Measurements from ENCODE around the gene ZRANB1. TPM values are rescaled to one million over a fixed set of nuclear protein-coding genes. Genes with fewer than 3 reads are reported as not detected.

ZRANB1 gene
- total RNA-seq, 2 experiments from 2014 or later: 10.1 to 11.1 TPM

DNA sequence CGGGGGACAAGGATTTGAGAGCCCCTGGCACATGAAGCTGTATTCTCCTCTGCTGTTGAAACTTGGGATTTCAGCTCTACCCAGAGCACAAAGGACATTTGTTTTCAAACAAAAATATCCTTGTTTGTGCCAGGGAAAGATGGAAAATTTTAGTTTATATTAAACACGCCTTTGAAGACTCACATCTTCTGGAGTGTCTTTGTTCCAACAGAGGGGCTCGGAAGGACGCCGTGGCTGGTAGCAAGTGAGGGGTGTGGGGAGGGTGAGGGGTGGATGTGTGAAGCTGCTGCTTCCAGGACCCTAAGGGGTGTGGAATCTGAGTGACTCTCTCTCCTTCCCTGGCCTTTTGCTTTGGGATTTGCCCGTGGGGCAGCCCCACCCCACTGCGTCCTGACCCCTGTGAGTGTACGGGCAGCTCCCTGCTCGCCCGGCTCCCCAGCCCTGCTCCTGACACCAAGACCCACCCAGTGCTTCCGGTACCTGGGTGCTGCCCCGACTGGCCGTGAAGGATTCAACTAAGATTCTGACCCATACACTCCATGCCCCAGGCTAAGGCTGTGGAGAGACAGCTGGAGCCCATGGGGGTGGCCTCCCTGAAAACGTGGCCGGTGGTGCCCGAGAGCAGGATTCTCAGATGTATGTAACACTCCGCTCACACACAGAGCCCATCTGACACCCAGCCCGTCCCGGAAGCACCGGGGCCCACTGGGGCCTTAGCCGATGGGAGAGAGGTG, 59.6 kb downstream of the ZRANB1 start:
- no peak overlapping the region for H3K27ac Mint-ChIP-seq
- no peak for DNase-seq
- no peaks in the 10 kb centered on the region for H3K36me3 Mint-ChIP-seq (ENCODE audit: low read depth)
- H3K9me3 Mint-ChIP-seq: no peaks in the 10 kb centered on the region
- H3K4me3 Mint-ChIP-seq: no peak overlapping the region
- H3K27me3 Mint-ChIP-seq: no peaks in the 10 kb centered on the region
- ChIA-PET CTCF (interaction anchor here (0.8 kb wide), 1 partner anchor 86 kb away, joined by 3 read pairs; no protein-coding TSS in a partner anchor), POLR2A (interaction anchor here (0.6 kb wide), 1 partner anchor 131 kb away, joined by 4 read pairs; no protein-coding TSS in a partner anchor)
- H3K4me1 Mint-ChIP-seq: no peaks in the 10 kb centered on the region

DNA sequence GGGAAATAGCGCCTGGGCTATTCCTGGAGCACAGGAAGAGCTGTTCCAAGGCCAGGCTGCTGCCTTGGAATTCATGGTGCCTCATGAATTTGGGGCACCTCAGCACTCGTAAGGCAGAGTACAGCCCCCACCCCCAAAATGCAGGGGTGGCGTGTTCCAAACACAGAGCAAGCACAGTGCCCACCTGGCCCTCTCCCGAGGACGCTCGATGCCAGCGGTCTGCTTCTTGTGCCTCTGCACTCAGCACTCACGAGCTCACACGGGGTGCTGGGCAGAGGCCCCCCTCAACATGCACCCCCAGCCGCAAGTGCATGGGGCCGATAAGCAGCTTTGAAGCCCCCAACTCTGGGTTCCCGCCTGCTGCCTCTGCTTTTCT, 60.1 kb downstream of the ZRANB1 start:
- H3K36me3 Mint-ChIP-seq (ENCODE audit: low read depth): no peaks in the 10 kb centered on the region
- H3K4me3 Mint-ChIP-seq: no peak overlapping the region
- POLR2A ChIA-PET: interaction anchor here (0.6 kb wide), 1 partner anchor 131 kb away, joined by 4 read pairs; no protein-coding TSS in a partner anchor
- H3K27ac Mint-ChIP-seq: no peak overlapping the region
- no peak for DNase-seq
- no peaks in the 10 kb centered on the region for H3K9me3 Mint-ChIP-seq
- H3K4me1 Mint-ChIP-seq: no peaks in the 10 kb centered on the region
- H3K27me3 Mint-ChIP-seq: no peaks in the 10 kb centered on the region
- CTCF ChIA-PET: interaction anchor here (0.8 kb wide), 1 partner anchor 86 kb away, joined by 3 read pairs; no protein-coding TSS in a partner anchor

DNA sequence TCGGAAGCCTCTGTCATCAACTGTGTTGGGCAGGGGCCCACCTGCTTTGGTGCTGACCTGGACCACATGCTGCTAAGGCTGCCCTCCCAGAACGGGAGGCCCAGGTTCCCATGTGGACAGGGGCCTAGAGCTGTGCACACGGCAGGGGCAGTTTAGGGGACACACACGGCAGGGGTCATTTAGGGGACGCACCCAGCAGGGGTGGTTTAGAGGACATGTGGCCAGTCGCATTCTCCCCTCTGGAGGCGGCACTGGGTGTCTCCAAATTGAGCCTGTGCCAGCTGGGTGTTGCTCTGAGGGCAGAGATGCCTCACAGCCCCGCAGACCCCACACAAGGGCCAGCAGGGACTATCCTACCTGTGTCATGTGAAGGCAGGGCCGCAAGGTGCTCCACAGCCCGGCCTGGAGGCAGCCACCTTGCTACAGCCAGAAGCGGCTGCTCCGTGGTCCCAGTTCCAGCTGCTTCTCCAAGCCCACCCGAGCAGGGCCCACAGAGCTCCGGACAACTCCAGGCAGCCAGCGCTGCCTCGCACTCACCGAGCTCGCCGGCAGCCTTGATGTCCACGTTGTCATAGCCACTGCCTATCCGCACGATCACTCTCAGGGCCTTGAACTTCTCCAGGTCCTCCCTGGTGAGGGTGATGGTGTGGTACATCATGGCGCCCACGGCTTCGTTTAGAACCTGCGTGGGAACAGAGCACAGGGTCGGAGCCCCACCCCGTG, 60.7 kb downstream of the ZRANB1 start:
- no peak overlapping the region for H3K27ac Mint-ChIP-seq
- POLR2A ChIA-PET: interaction anchor here (0.6 kb wide), 1 partner anchor 132 kb away, joined by 4 read pairs; no protein-coding TSS in a partner anchor
- DNase-seq: no peak
- H3K4me1 Mint-ChIP-seq: no peaks in the 10 kb centered on the region
- H3K36me3 Mint-ChIP-seq (ENCODE audit: low read depth): no peaks in the 10 kb centered on the region
- no peak overlapping the region for H3K4me3 Mint-ChIP-seq
- no peaks in the 10 kb centered on the region for H3K27me3 Mint-ChIP-seq
- CTCF ChIA-PET: interaction anchor here (0.8 kb wide), 1 partner anchor 87 kb away, joined by 3 read pairs; no protein-coding TSS in a partner anchor
- H3K9me3 Mint-ChIP-seq: no peaks in the 10 kb centered on the region

DNA sequence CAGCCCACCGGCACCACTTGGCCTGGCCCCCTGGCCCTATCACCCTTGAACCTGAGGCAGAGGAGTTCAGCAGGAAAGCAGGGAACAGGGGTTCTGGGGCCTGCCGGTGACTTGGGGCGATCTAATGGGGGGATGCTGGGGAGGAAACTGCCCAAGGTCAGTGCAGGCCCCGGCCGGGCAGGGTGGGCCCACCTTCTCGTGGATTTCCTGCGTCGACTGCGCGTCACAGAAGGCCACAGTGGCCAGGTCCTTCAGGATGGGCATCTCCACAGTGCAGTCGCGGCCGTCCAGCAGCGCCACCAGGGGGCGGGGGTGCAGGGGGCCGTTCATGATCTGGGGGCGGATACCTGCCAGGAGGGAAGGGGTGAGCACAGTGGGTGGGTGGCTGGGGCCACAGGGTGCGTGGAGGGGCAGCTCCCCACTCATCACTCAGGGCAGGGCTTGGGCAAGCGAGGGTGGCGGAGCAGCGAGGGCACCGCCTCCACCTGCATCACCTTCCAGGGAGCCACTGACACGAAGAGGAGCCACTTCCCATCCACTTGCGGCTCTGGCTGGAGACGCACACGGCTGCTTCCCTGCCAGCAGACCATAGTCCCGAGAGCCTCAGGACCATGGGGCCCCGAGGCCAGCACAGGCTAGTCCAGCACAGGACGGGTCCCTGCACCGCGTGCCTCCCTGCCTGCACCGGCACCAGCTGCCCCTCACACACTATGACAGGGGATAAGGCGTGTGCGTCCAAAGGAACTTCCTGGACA, 61.4 kb downstream of the ZRANB1 start:
- DNase-seq: no peak
- CTCF ChIA-PET: no interaction called here
- Mint-ChIP-seq H3K27me3 (no peaks in the 10 kb centered on the region), H3K4me1 (no peaks in the 10 kb centered on the region), H3K4me3 (no peak overlapping the region), H3K36me3 (ENCODE audit: low read depth) (no peaks in the 10 kb centered on the region), H3K9me3 (no peaks in the 10 kb centered on the region), H3K27ac (no peak overlapping the region)
- POLR2A ChIA-PET: no interaction called here

DNA sequence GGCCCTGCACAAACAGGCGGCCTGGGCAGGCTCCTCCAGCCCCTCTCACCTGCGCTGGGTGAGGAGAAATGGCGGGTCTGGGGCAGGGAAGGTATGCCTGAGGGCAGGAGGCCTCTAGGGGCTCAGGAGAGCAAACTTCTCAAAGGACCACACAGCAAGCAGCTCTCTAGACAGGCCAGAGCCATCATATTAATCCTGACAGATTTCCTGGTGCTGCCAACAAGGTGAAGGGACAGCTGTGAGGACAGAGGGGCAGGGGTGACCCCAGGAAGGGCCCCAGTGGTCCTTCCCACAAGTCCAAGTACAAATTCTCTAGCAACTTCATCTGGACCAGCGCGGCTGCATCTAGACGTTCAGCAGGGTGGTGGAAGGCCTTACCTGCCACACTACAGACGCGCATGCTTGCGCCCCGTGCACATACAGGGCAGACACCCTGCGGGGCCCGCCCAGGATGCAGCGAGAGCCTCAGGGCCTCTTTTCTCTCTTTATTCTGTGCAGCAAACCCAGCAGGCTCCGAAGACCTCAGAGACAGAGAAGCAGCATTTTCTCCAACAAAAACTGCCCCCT, 62.1 kb downstream of the ZRANB1 start:
- Mint-ChIP-seq H3K36me3 (ENCODE audit: low read depth) (no peaks in the 10 kb centered on the region), H3K9me3 (no peaks in the 10 kb centered on the region), H3K27ac (no peak overlapping the region), H3K4me1 (no peaks in the 10 kb centered on the region), H3K27me3 (no peaks in the 10 kb centered on the region), H3K4me3 (no peak overlapping the region)
- DNase-seq: no peak
- POLR2A ChIA-PET: no interaction called here
- CTCF ChIA-PET: no interaction called here

DNA sequence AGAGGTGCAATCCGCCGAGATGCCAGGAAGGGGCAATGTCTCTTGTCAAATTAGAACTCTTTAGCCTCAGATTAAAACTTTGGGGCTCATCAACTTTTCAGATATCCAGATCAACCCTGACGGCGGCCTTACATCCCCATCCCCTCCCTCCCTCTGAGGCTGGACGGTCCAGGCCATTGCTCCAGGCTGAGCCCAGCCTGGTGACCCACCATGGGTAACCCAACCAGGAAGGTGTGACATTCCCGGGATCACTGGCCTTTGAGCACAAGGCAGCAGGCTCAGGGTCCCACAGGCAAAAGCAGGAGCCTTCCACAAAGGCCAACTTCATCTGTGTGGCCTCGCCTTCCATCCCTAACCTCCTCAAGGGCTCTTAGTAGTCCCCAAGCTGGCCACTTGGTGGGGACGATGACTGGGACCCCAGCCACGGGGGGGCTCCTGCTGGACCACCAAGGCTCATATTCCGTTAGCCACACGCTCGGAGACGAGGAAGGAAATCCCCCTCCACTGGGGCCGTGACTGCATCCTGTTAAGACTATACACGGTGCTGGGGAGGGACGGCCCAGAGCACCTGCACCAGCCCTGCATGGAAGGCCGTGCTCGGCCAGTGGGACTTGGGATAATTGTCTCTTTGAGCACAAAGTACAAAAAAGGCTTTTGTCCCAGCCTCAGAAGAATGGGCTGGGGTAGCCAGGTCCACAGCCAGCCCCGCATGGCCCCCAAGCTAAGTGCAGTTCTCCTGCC, 62.8 kb downstream of the ZRANB1 start:
- POLR2A ChIA-PET: no interaction called here
- no peaks in the 10 kb centered on the region for H3K27me3 Mint-ChIP-seq
- no peaks in the 10 kb centered on the region for H3K4me1 Mint-ChIP-seq
- H3K36me3 Mint-ChIP-seq (ENCODE audit: low read depth): no peaks in the 10 kb centered on the region
- H3K9me3 Mint-ChIP-seq: no peaks in the 10 kb centered on the region
- CTCF ChIA-PET: no interaction called here
- DNase-seq: no peak
- no peak overlapping the region for H3K27ac Mint-ChIP-seq
- no peak overlapping the region for H3K4me3 Mint-ChIP-seq

DNA sequence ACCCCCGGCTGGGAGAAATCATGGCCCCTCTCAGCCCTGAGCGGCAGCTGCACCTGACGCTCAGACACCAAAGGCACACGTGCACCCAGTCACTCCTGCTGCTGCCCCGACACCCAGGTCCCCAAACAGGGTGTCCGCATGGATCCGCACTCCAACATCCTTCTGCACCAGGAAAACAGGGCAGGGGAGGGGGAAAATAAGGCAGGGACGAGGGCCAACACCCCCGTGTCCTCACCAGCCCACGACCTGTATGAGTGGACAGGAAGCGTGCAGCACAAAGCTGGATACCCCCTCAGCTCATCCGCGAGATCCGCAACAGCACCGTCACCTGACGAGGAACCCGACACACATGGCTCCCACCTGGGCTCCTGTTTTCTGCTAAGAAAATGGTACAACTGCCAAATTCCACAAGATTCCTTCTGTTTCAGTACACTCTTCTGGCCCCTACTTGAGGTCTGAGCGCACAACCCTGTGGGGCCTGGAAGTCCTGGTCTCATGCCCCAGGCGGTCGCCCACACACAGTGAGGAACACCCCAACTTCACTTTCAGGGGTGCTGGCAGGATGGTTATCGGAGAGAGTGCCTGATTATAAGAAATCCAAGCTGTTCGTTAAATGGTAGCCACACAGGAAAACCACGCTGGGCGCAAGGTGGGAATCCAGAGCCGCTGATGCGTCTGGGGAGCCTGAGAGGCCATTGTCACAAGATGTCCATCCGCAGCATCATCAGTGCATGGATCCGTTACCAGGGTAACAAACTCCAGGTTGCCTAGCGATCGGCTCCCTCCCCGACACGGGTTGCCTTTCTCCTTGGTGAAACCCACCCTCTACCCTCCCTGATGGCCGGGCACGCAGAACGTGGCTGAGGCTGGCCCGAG, 63.6 kb downstream of the ZRANB1 start:
- Mint-ChIP-seq H3K4me3 (no peak overlapping the region), H3K27me3 (no peaks in the 10 kb centered on the region), H3K4me1 (no peaks in the 10 kb centered on the region), H3K36me3 (ENCODE audit: low read depth) (no peaks in the 10 kb centered on the region), H3K27ac (no peak overlapping the region), H3K9me3 (no peaks in the 10 kb centered on the region)
- CTCF ChIA-PET: no interaction called here
- POLR2A ChIA-PET: no interaction called here
- DNase-seq: no peak

DNA sequence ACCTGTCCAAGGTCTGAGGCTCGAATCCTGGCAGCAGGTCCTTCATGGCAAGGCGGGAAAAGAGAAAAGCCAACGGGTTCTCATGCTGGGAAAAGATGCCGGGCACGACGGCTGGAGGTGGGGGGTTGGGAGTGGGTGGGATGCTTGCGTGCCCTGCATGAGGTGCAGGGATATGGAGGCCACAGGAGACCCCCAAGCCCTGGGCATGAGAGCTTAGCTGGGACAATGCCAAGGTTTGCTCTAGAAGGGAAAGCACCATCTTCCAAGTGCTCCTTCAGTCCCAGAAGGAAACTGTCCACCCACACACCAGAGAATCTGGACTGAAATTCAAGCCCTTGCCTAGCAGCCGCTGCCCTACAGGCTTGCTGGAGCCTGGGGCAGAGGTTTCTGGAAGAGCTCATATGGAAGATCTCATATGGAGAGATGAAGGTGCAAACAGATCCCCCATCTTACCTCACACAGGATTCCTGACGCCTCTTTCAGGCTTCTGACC, 64.3 kb downstream of the ZRANB1 start:
- DNase-seq: no peak
- Mint-ChIP-seq H3K27me3 (no peaks in the 10 kb centered on the region), H3K36me3 (ENCODE audit: low read depth) (no peaks in the 10 kb centered on the region), H3K9me3 (no peaks in the 10 kb centered on the region), H3K27ac (no peak overlapping the region), H3K4me3 (no peak overlapping the region), H3K4me1 (no peaks in the 10 kb centered on the region)
- ChIA-PET CTCF (no interaction called here), POLR2A (no interaction called here)

DNA sequence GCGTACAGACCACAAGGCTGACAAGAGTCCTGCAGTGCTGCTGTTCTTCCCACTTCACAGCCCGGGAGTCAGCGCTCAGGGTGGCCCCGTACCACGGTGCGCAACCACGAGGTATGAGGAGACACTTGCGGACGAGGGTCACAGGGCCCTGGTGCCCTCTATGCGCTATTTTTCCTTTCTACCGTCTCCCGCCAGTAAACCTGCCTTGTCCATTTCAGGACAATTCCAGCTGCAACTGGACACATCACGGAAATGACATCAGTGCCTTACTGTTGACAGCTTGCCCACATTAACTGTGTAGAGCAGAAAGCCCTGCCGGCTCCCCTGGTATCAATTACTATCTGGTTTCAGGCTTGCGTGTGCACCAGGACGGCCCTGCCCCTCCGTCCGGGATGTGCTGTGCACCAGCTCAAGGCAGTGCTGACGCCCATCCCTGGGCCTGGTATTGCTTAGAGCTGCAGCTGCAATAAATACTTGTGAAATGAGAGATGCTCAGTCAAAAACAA, 65.1 kb downstream of the ZRANB1 start:
- H3K27me3 Mint-ChIP-seq: no peaks in the 10 kb centered on the region
- no peaks in the 10 kb centered on the region for H3K9me3 Mint-ChIP-seq
- no peak overlapping the region for H3K4me3 Mint-ChIP-seq
- H3K27ac Mint-ChIP-seq: no peak overlapping the region
- ChIA-PET POLR2A (no interaction called here), CTCF (no interaction called here)
- no peaks in the 10 kb centered on the region for H3K4me1 Mint-ChIP-seq
- no peak for DNase-seq
- no peaks in the 10 kb centered on the region for H3K36me3 Mint-ChIP-seq (ENCODE audit: low read depth)

DNA sequence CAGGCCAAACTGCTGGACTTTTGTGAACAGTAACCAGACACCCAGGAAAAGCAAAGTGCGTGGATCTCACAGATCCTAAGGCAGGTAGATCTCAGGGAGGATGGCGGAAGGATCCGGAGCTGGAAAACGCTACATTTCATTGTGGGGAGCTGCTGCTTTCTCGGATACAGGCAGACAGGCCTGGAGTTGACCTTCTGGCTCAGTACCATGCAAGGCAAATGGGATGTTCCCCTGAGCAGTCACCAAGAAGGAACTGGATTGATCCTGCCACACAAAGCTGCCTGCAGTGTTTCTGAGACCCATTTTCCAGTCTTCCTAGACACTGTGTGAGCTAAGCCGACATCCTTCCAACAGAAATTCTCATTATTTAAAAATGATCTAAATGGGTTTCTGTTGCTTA, 65.5 kb downstream of the ZRANB1 start:
- H3K27me3 Mint-ChIP-seq: no peaks in the 10 kb centered on the region
- DNase-seq: no peak
- POLR2A ChIA-PET: no interaction called here
- CTCF ChIA-PET: no interaction called here
- H3K9me3 Mint-ChIP-seq: no peaks in the 10 kb centered on the region
- H3K4me3 Mint-ChIP-seq: no peak overlapping the region
- no peaks in the 10 kb centered on the region for H3K4me1 Mint-ChIP-seq
- H3K36me3 Mint-ChIP-seq (ENCODE audit: low read depth): no peaks in the 10 kb centered on the region
- H3K27ac Mint-ChIP-seq: no peak overlapping the region

DNA sequence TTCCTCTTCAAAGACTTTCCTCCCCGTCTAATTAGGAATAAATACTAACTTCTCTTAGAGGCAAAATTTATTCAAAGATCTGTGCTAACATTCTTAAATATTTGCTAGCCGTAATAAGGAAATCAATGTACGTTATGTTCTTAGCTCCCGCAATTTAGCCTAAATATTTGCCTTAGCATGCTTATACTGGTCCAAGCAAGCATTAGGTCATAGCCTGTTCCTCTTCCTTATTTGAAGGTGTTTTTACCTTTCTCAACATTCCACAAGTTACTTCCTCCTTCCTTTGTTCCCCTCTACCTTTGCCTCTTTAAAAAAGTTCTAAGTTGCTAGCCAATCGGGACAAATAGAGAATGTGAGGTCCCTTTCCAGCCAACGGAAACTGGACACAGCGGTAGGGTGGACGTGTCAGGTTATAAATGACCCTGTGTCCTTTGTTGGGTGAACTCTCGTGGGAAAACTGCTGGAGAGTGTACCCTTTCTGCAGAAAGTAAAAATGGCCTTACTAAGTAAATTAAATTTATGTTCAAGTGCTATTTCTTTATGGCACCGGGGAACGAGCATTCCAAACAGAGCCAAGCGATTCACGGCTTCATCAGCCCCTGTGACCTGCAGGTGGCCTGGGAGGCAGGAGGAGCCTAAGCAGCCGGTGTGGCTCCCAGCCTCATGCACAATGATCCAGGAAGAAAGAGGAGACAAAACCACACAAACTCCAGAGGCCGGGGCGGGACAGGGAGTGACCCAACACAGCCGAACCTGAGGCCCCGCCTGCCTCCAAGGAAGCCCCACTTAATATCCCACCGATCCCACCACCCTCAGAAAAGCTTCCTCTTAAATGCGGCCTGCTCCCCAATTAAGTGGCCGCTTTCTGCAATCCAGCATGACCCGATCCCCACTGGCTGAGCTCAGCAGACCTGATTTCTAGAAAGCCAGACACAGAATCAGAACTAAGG, 67.0 kb downstream of the ZRANB1 start:
- Mint-ChIP-seq H3K4me3 (no peak overlapping the region), H3K4me1 (peaks cover 3% of the 10 kb centered on the region), H3K27ac (no peak overlapping the region), H3K27me3 (peaks cover 2% of the 10 kb centered on the region), H3K36me3 (ENCODE audit: low read depth) (no peaks in the 10 kb centered on the region), H3K9me3 (no peaks in the 10 kb centered on the region)
- POLR2A ChIA-PET: no interaction called here
- CTCF ChIA-PET: interaction anchor here (0.9 kb wide), 1 partner anchor 39 kb away, joined by 3 read pairs; no protein-coding TSS in a partner anchor
- no peak for DNase-seq

All from activated CD4-positive, alpha-beta T cell treated with anti-CD3 and anti-CD28 coated beads, Interleukin-2, amount 10 ng/mL, durations not matched to agents 7 days and 5 days (primary cell).